WTC11 (cell line): ENCODE data around the gene HOXB1. TPM values are rescaled to one million over a fixed set of nuclear protein-coding genes. Genes with fewer than 3 reads are reported as not detected.

Source experiments
- ATAC-seq: fragments of 200-7000 bp; cut with Tn5 transposase; 2 replicates; pipeline ENCODE4 v1.10.0; 2021; ENCODE audit warnings: mild to moderate bottlenecking, moderate library complexity
- CTCF ChIA-PET: fragments of 300-600 bp; sonication (Branson Sonifier 250); formaldehyde crosslinking; loops from one replicate; lab custom pipeline; 2021; ENCODE audit warnings: antibody characterized with exemption; lab: Charles Lee
- POLR2A ChIA-PET: fragments of 350-600 bp; sonication (Branson Sonifier 250); formaldehyde crosslinking; loops from one replicate; lab custom pipeline; 2021; ENCODE audit warnings: antibody characterized with exemption; lab: Charles Lee
- DNase-seq: peaks from one replicate; pipeline ENCODE4 v3.0.0; 2021; ENCODE audit warnings: low spot score
- H3K27ac Mint-ChIP-seq: 2 replicates; pipeline ENCODE4 v1.8.0; 2021; ENCODE audit warnings: mixed read lengths
- H3K27me3 Mint-ChIP-seq: 2 replicates; pipeline ENCODE4 v1.8.0; 2021; ENCODE audit warnings: low read depth, mild to moderate bottlenecking, moderate library complexity, mixed read lengths
- H3K36me3 Mint-ChIP-seq: 2 replicates; pipeline ENCODE4 v1.8.0; 2021; ENCODE audit warnings: mixed read lengths
- H3K4me1 Mint-ChIP-seq: 2 replicates; pipeline ENCODE4 v1.8.0; 2022; ENCODE audit warnings: mixed read lengths
- H3K4me3 Mint-ChIP-seq: 2 replicates; pipeline ENCODE4 v1.8.0; 2021; ENCODE audit warnings: mild to moderate bottlenecking, moderate library complexity, mixed read lengths
- H3K9me3 Mint-ChIP-seq: 2 replicates; pipeline ENCODE4 v1.8.0; 2021; ENCODE audit warnings: mixed read lengths
- CBFB ChIP-seq: sonication (generic); formaldehyde crosslinking; IDR thresholded peaks from 2 replicates; pipeline ENCODE4 v1.8.1; 2022; ENCODE audit warnings: mild to moderate bottlenecking, low read depth, missing genetic modification reagents
- CREM ChIP-seq: sonication (generic); formaldehyde crosslinking; IDR thresholded peaks from 2 replicates; pipeline ENCODE4 v1.8.1; 2022; ENCODE audit warnings: mild to moderate bottlenecking, missing genetic modification reagents, moderate library complexity
- ESRRA ChIP-seq: sonication (generic); formaldehyde crosslinking; IDR thresholded peaks from 2 replicates; pipeline ENCODE4 v1.8.1; 2022; ENCODE audit warnings: mild to moderate bottlenecking, missing genetic modification reagents, borderline replicate concordance
- FOXK1 ChIP-seq: sonication (generic); formaldehyde crosslinking; IDR thresholded peaks from 2 replicates; pipeline ENCODE4 v1.8.0; 2022; ENCODE audit warnings: mild to moderate bottlenecking, moderate library complexity, missing genetic modification reagents
- MAX ChIP-seq: sonication (generic); formaldehyde crosslinking; IDR thresholded peaks from 2 replicates; pipeline ENCODE4 v1.8.0; 2022; ENCODE audit warnings: mild to moderate bottlenecking, missing genetic modification reagents
- NR3C1 ChIP-seq: sonication (generic); formaldehyde crosslinking; conservative IDR thresholded peaks from 2 replicates; pipeline ENCODE4 v1.8.1; 2023; ENCODE audit warnings: low read depth, mild to moderate bottlenecking, missing genetic modification reagents
- PREB ChIP-seq: sonication (generic); formaldehyde crosslinking; IDR thresholded peaks from 2 replicates; pipeline ENCODE4 v1.8.1; 2022; ENCODE audit warnings: mild to moderate bottlenecking, missing genetic modification reagents, moderate library complexity, borderline replicate concordance
- SMAD3 ChIP-seq: sonication (generic); formaldehyde crosslinking; IDR thresholded peaks from 2 replicates; pipeline ENCODE4 v1.8.0; 2022; ENCODE audit warnings: missing genetic modification reagents, mild to moderate bottlenecking, borderline replicate concordance
- ZBTB21 ChIP-seq: sonication (generic); formaldehyde crosslinking; IDR thresholded peaks from 2 replicates; pipeline ENCODE4 v1.8.1; 2023; ENCODE audit warnings: mild to moderate bottlenecking, missing genetic modification reagents, borderline replicate concordance
- ZNF396 ChIP-seq: fragments of 250-450 bp; sonication (Bioruptor Pico); IDR thresholded peaks from 2 replicates; pipeline ENCODE4 v1.8.0; 2021; ENCODE audit warnings: mild to moderate bottlenecking, moderate library complexity, borderline replicate concordance
- ZNF512 ChIP-seq: sonication (generic); formaldehyde crosslinking; IDR thresholded peaks from 2 replicates; pipeline ENCODE4 v1.8.1; 2022; ENCODE audit warnings: missing genetic modification reagents, borderline replicate concordance
- ZNF671 ChIP-seq: fragments of 250-450 bp; sonication (Bioruptor Pico); IDR thresholded peaks from 2 replicates; pipeline ENCODE4 v1.8.0; 2021; ENCODE audit warnings: mild to moderate bottlenecking
- ZSCAN18 ChIP-seq: fragments of 250-450 bp; sonication (Bioruptor Pico); IDR thresholded peaks from 2 replicates; pipeline ENCODE4 v2.1.2; 2022; ENCODE audit warnings: mild to moderate bottlenecking, moderate library complexity
- total RNA-seq: library from RNA; stranded (reverse); gene quantifications from 3 replicates; pipeline ENCODE4 v1.2.3, GENCODE V29; 2021
- TF ChIP-seq, protein P1 (sequence below): sonication (generic); formaldehyde crosslinking; IDR thresholded peaks from 2 replicates; pipeline ENCODE4 v1.8.0; 2023; ENCODE audit warnings: missing genetic modification reagents, mild to moderate bottlenecking, borderline replicate concordance

Gene HOXB1
- total RNA-seq, 1 experiment from 2014 or later = 0.63 TPM

- no peak overlapping the region for H3K27ac Mint-ChIP-seq
- TF ChIP-seq ESRRA (CRISPR knock-in tag) (no peak), SMAD3 (CRISPR knock-in tag) (no peak), CBFB (CRISPR knock-in tag) (no peak), MAX (CRISPR knock-in tag) (no peak), ZBTB21 (CRISPR knock-in tag) (no peak), ZNF396 (CRISPR knock-in tag) (no peak), ZNF512 (CRISPR knock-in tag) (no peak), ZNF671 (CRISPR knock-in tag) (no peak)
- TF ChIP-seq, all 79 proteins: peak for 0
- DNase-seq (no peak), ATAC-seq (no peak)
- peaks cover 34% of the 10 kb centered on the region for H3K4me1 Mint-ChIP-seq
- H3K27me3 Mint-ChIP-seq = peaks cover 53% of the 10 kb centered on the region; the same call in 1 of the 2 replicates
- peak overlapping the region; percentile 39 for H3K4me3 Mint-ChIP-seq
- no peaks in the 10 kb centered on the region for H3K36me3 Mint-ChIP-seq
- H3K9me3 Mint-ChIP-seq = no peaks in the 10 kb centered on the region
- ChIA-PET POLR2A (interaction anchor here (0.8 kb wide), 1 partner anchor 9 kb away, joined by 3 read pairs; no protein-coding TSS in a partner anchor), CTCF (interaction anchor here (0.7 to 2.3 kb wide), 7 partner anchors 17 to 73 kb away, joined by 3 to 8 read pairs (median 4); no protein-coding TSS in a partner anchor)
Observed at GRCh38 chr17:48563867-48564187, 33.0 kb upstream of the HOXB1 start.

DNA sequence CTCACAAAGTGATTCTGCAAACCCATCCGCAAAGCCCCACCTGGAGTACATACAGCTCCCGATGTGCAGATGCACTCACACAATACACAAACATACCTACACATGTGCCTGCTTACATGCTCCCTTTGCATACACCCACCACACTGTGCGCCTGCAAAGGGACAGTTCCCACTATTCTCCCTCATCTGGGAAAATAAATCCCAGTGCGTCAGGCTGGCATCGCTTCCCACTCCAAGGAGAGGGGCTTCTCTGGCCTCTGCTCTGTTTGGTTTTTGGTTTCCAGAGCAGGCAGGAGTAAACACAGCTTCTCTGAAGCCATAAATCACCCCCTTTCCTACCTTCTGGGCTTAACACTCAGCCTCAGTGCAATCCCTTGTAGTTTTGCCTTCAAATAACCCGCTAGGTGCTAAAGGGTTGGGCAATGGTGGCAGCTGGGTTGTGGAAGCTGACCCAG lies 32.6 kb upstream of the HOXB1 start:
- POLR2A ChIA-PET = interaction anchor here (0.8 kb wide), 1 partner anchor 9 kb away, joined by 3 read pairs; no protein-coding TSS in a partner anchor
- no peaks in the 10 kb centered on the region for H3K9me3 Mint-ChIP-seq
- peak overlapping the region; percentile 39 for H3K4me3 Mint-ChIP-seq
- DNase-seq (no peak), ATAC-seq (no peak)
- H3K36me3 Mint-ChIP-seq = no peaks in the 10 kb centered on the region
- no peak overlapping the region for H3K27ac Mint-ChIP-seq
- no peak for TF ChIP-seq FOXK1
- no peak for TF ChIP-seq CREM
- no peak for TF ChIP-seq NR3C1
- TF ChIP-seq, protein P1, sequence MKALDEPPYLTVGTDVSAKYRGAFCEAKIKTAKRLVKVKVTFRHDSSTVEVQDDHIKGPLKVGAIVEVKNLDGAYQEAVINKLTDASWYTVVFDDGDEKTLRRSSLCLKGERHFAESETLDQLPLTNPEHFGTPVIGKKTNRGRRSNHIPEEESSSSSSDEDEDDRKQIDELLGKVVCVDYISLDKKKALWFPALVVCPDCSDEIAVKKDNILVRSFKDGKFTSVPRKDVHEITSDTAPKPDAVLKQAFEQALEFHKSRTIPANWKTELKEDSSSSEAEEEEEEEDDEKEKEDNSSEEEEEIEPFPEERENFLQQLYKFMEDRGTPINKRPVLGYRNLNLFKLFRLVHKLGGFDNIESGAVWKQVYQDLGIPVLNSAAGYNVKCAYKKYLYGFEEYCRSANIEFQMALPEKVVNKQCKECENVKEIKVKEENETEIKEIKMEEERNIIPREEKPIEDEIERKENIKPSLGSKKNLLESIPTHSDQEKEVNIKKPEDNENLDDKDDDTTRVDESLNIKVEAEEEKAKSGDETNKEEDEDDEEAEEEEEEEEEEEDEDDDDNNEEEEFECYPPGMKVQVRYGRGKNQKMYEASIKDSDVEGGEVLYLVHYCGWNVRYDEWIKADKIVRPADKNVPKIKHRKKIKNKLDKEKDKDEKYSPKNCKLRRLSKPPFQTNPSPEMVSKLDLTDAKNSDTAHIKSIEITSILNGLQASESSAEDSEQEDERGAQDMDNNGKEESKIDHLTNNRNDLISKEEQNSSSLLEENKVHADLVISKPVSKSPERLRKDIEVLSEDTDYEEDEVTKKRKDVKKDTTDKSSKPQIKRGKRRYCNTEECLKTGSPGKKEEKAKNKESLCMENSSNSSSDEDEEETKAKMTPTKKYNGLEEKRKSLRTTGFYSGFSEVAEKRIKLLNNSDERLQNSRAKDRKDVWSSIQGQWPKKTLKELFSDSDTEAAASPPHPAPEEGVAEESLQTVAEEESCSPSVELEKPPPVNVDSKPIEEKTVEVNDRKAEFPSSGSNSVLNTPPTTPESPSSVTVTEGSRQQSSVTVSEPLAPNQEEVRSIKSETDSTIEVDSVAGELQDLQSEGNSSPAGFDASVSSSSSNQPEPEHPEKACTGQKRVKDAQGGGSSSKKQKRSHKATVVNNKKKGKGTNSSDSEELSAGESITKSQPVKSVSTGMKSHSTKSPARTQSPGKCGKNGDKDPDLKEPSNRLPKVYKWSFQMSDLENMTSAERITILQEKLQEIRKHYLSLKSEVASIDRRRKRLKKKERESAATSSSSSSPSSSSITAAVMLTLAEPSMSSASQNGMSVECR (CRISPR knock-in tag) = no peak
- no peak for TF ChIP-seq ZNF396 (CRISPR knock-in tag)
- no peak for TF ChIP-seq PREB
- no peak for TF ChIP-seq ZSCAN18
- peaks cover 57% of the 10 kb centered on the region; the same call in 1 of the 2 replicates for H3K27me3 Mint-ChIP-seq
- CTCF ChIA-PET = interaction anchor here (0.7 to 2.3 kb wide), 5 partner anchors 19 to 73 kb away, joined by 3 to 8 read pairs (median 4); no protein-coding TSS in a partner anchor
- peaks cover 31% of the 10 kb centered on the region for H3K4me1 Mint-ChIP-seq
